ENCODE data around the gene AIPL1. TPM values are rescaled to one million over a fixed set of nuclear protein-coding genes. Genes with fewer than 3 reads are reported as not detected.

AIPL1 gene
- total and polyA plus RNA-seq, 2 donors (not counting 1 experiment from before 2014, with no cell fraction given): not detected

- Histone ChIP-seq H3K4me1 (ENCODE audit: control insufficient read depth in 2 of 2, insufficient read depth in 2 of 2, low read length in 2 of 2) (no peaks in the 10 kb centered on the region), H2AFZ (ENCODE audit: insufficient read depth, low read depth, low read length, poor library complexity, severe bottlenecking) (no peak overlapping the region), H3K27me3 (replicated peaks in 1 of 4; ENCODE audit: control extremely low read depth in 1 of 4, control insufficient read depth in 3 of 4, insufficient read depth in 4 of 4, low read length in 3 of 4) (peaks cover 0 to 7% (median 0%) of the 10 kb centered on the region in 4 experiments), H3K9me3 (ENCODE audit: control extremely low read depth in 1 of 3, control insufficient read depth in 2 of 3, insufficient read depth in 1 of 3, low read length in 2 of 3) (peaks cover 0 to 6% (median 0%) of the 10 kb centered on the region in 3 donors), H3K4me2 (replicated peaks; ENCODE audit: low read depth, low read length, poor library complexity, severe bottlenecking) (no peak overlapping the region), H3K4me3 (ENCODE audit: control extremely low read depth in 1 of 5, extremely low read depth in 1 of 5, insufficient read depth in 1 of 5, low read depth in 2 of 5, low read length in 4 of 5) (no peak overlapping the region), H3K9ac (ENCODE audit: low read length) (no peak overlapping the region), H3K36me3 (replicated peaks in 1 of 2; ENCODE audit: control extremely low read depth in 1 of 2, control insufficient read depth in 1 of 2, extremely low read depth in 1 of 2, insufficient read depth in 2 of 2, low read length in 1 of 2) (no peaks in the 10 kb centered on the region), H3K27ac (ENCODE audit: low read length in 2 of 2) (no peak overlapping the region), H4K20me1 (ENCODE audit: control insufficient read depth, insufficient read depth, low read length, poor library complexity, severe bottlenecking) (no peaks in the 10 kb centered on the region), H3K79me2 (ENCODE audit: control insufficient read depth, insufficient read depth, low read length) (no peaks in the 10 kb centered on the region)
- peaks cover 18% of the 10 kb centered on the region for H3K27me3 Mint-ChIP-seq
- POLR2A ChIA-PET: no interaction called here
- no peaks in the 10 kb centered on the region for H3K9me3 Mint-ChIP-seq (ENCODE audit: insufficient read depth)
- no peak overlapping the region for H3K4me3 Mint-ChIP-seq
- no peak overlapping the region for H3K27ac Mint-ChIP-seq
- no peak for DNase-seq
- intact Hi-C loops (cut with micrococcal nuclease): no loop called here
- TF ChIP-seq EZH2 (IDR thresholded peaks at IDR 0.05; ENCODE audit: borderline replicate concordance, insufficient read depth, low read depth, low read length, poor library complexity, severe bottlenecking) (no peak), CTCF (IDR thresholded peaks at IDR 0.05) (no peak)
- CTCF ChIA-PET: no interaction called here
- 92% methylated on average over 11 of the region's 11 CpGs for WGBS (ENCODE audit: insufficient coverage)
- H3K4me1 Mint-ChIP-seq: no peaks in the 10 kb centered on the region
- ATAC-seq (ENCODE audit: low read depth): no peak
These were observed 46.5 kb downstream of the AIPL1 start for GRCh38 chr17:6388416-6388815.

- H3K4me1 Mint-ChIP-seq: no peaks in the 10 kb centered on the region
- 71% methylated on average over 8 of the region's 8 CpGs for WGBS (ENCODE audit: insufficient coverage)
- H3K4me1 ChIP-seq (ENCODE audit: control insufficient read depth in 2 of 2, insufficient read depth in 2 of 2, low read length in 2 of 2): no peaks in the 10 kb centered on the region
- intact Hi-C loops (cut with micrococcal nuclease): no loop called here
- peaks cover 17% of the 10 kb centered on the region for H3K27me3 Mint-ChIP-seq
- TF ChIP-seq EZH2 (IDR thresholded peaks at IDR 0.05; ENCODE audit: borderline replicate concordance, insufficient read depth, low read depth, low read length, poor library complexity, severe bottlenecking) (no peak), CTCF (IDR thresholded peaks at IDR 0.05) (no peak)
- H3K79me2 ChIP-seq (ENCODE audit: control insufficient read depth, insufficient read depth, low read length): no peaks in the 10 kb centered on the region
- DNase-seq (no peak), ATAC-seq (ENCODE audit: low read depth) (no peak)
- H3K27ac Mint-ChIP-seq: no peak overlapping the region
- no peak overlapping the region for H3K4me2 ChIP-seq (replicated peaks; ENCODE audit: low read depth, low read length, poor library complexity, severe bottlenecking)
- no peak overlapping the region for H3K9ac ChIP-seq (ENCODE audit: low read length)
- ChIA-PET POLR2A (no interaction called here), CTCF (no interaction called here)
- no peaks in the 10 kb centered on the region for H3K9me3 Mint-ChIP-seq (ENCODE audit: insufficient read depth)
- no peak overlapping the region for H3K4me3 ChIP-seq (ENCODE audit: control extremely low read depth in 1 of 5, extremely low read depth in 1 of 5, insufficient read depth in 1 of 5, low read depth in 2 of 5, low read length in 4 of 5)
- no peak overlapping the region for H3K4me3 Mint-ChIP-seq
- no peaks in the 10 kb centered on the region for H4K20me1 ChIP-seq (ENCODE audit: control insufficient read depth, insufficient read depth, low read length, poor library complexity, severe bottlenecking)
- no peak overlapping the region for H3K27ac ChIP-seq (ENCODE audit: low read length in 2 of 2)
- peaks cover 0 to 7% (median 0%) of the 10 kb centered on the region in 4 experiments for H3K27me3 ChIP-seq (replicated peaks in 1 of 4; ENCODE audit: control extremely low read depth in 1 of 4, control insufficient read depth in 3 of 4, insufficient read depth in 4 of 4, low read length in 3 of 4)
- H3K36me3 ChIP-seq (replicated peaks in 1 of 2; ENCODE audit: control extremely low read depth in 1 of 2, control insufficient read depth in 1 of 2, extremely low read depth in 1 of 2, insufficient read depth in 2 of 2, low read length in 1 of 2): no peaks in the 10 kb centered on the region
- peaks cover 0 to 6% (median 0%) of the 10 kb centered on the region in 3 donors for H3K9me3 ChIP-seq (ENCODE audit: control extremely low read depth in 1 of 3, control insufficient read depth in 2 of 3, insufficient read depth in 1 of 3, low read length in 2 of 3)
- no peak overlapping the region for H2AFZ ChIP-seq (ENCODE audit: insufficient read depth, low read depth, low read length, poor library complexity, severe bottlenecking)
These were observed 47.1 kb downstream of the AIPL1 start for GRCh38 chr17:6387858-6388257.
